Activated CD8-positive, alpha-beta T cell treated with anti-CD3 and anti-CD28 coated beads for 36 hours (primary cell): ENCODE data around the gene LY9. TPM values are rescaled to one million over a fixed set of nuclear protein-coding genes. Genes with fewer than 3 reads are reported as not detected.

Experiments
- ATAC-seq: fragments of 200-7000 bp; cut with Tn5 transposase; one replicate; pipeline ENCODE4 v1.10.0; 2021; ENCODE audit warnings: mild to moderate bottlenecking, moderate library complexity
- CTCF ChIA-PET: fragments of 350-600 bp; sonication (Branson Sonifier 250); formaldehyde crosslinking; loops from one replicate; lab custom pipeline; 2021; ENCODE audit warnings: antibody characterized with exemption; lab: Charles Lee
- POLR2A ChIA-PET: fragments of 350-600 bp; sonication (Branson Sonifier 250); formaldehyde crosslinking; loops from one replicate; lab custom pipeline; 2021; ENCODE audit warnings: antibody characterized with exemption; lab: Charles Lee
- DNase-seq: peaks from one replicate; pipeline ENCODE4 v3.0.0-alpha.2; 2020
- H3K27ac Mint-ChIP-seq: one replicate; pipeline ENCODE4 v1.8.0; 2021; ENCODE audit warnings: mild to moderate bottlenecking, mixed read lengths
- H3K27me3 Mint-ChIP-seq: one replicate; pipeline ENCODE4 v1.8.0; 2021; ENCODE audit warnings: mixed read lengths
- H3K36me3 Mint-ChIP-seq: one replicate; pipeline ENCODE4 v1.8.0; 2021; ENCODE audit warnings: low read depth, mixed read lengths
- H3K4me1 Mint-ChIP-seq: one replicate; pipeline ENCODE4 v1.8.0; 2021; ENCODE audit warnings: low read depth, mixed read lengths
- H3K4me3 Mint-ChIP-seq: one replicate; pipeline ENCODE4 v1.8.0; 2021; ENCODE audit warnings: mild to moderate bottlenecking, moderate library complexity, mixed read lengths
- H3K9me3 Mint-ChIP-seq: one replicate; pipeline ENCODE4 v1.8.0; 2021; ENCODE audit warnings: mixed read lengths
- intact Hi-C: fragments of 100-400 bp; cut with micrococcal nuclease; formaldehyde crosslinking; loops from one replicate; pipeline ENCODE4 v1.10.0; 2022
- total RNA-seq, 2 experiments: library from RNA; stranded (reverse); gene quantifications; one replicate each; pipeline ENCODE4 v1.2.3, GENCODE V29; 2021
- TF ChIP-seq, protein P1 (sequence below): fragments of 200-600 bp; IDR thresholded peaks from one replicate; pipeline ENCODE4 v1.8.0; 2022; ENCODE audit warnings: antibody characterized with exemption, mild to moderate bottlenecking

Gene LY9
- total RNA-seq, 2 experiments from 2014 or later, result 19.1 to 19.5 TPM

GRCh38 chr1:160846281-160846680 is 50.3 kb downstream of the LY9 start:
- Mint-ChIP-seq H3K27ac (no peak overlapping the region), H3K4me3 (no peak overlapping the region), H3K27me3 (no peaks in the 10 kb centered on the region), H3K4me1 (peaks cover 20% of the 10 kb centered on the region), H3K36me3 (no peaks in the 10 kb centered on the region), H3K9me3 (no peaks in the 10 kb centered on the region)
- POLR2A ChIA-PET, result no interaction called here
- ATAC-seq (no peak), DNase-seq (no peak)
- CTCF ChIA-PET, result interaction anchor here (1.2 to 2.5 kb wide), 5 partner anchors 9 to 105 kb away, joined by 3 to 10 read pairs (median 4); no protein-coding TSS in a partner anchor
- TF ChIP-seq, protein P1, sequence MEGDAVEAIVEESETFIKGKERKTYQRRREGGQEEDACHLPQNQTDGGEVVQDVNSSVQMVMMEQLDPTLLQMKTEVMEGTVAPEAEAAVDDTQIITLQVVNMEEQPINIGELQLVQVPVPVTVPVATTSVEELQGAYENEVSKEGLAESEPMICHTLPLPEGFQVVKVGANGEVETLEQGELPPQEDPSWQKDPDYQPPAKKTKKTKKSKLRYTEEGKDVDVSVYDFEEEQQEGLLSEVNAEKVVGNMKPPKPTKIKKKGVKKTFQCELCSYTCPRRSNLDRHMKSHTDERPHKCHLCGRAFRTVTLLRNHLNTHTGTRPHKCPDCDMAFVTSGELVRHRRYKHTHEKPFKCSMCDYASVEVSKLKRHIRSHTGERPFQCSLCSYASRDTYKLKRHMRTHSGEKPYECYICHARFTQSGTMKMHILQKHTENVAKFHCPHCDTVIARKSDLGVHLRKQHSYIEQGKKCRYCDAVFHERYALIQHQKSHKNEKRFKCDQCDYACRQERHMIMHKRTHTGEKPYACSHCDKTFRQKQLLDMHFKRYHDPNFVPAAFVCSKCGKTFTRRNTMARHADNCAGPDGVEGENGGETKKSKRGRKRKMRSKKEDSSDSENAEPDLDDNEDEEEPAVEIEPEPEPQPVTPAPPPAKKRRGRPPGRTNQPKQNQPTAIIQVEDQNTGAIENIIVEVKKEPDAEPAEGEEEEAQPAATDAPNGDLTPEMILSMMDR, result no peak
- intact Hi-C loops, result no loop called here

- H3K36me3 Mint-ChIP-seq, result no peaks in the 10 kb centered on the region
- H3K9me3 Mint-ChIP-seq, result peaks cover 2% of the 10 kb centered on the region
- H3K27me3 Mint-ChIP-seq, result no peaks in the 10 kb centered on the region
- H3K4me1 Mint-ChIP-seq, result peaks cover 15% of the 10 kb centered on the region
- ChIA-PET CTCF (interaction anchor here (0.8 to 3.3 kb wide), 9 partner anchors 10 to 139 kb away, joined by 3 to 9 read pairs (median 5); partner anchors contain the start of gene CD244), POLR2A (interaction anchor here (0.6 to 1.4 kb wide), 6 partner anchors 9 to 109 kb away, joined by 3 to 4 read pairs (median 4); partner anchors contain the start of gene CD244)
- no peak overlapping the region for H3K27ac Mint-ChIP-seq
- intact Hi-C loops, result no loop called here
- no peak overlapping the region for H3K4me3 Mint-ChIP-seq
- ATAC-seq (no peak), DNase-seq (no peak)
- TF ChIP-seq, protein P1, result no peak
These were observed 54.6 kb downstream of the LY9 start for GRCh38 chr1:160850541-160850940.

DNA sequence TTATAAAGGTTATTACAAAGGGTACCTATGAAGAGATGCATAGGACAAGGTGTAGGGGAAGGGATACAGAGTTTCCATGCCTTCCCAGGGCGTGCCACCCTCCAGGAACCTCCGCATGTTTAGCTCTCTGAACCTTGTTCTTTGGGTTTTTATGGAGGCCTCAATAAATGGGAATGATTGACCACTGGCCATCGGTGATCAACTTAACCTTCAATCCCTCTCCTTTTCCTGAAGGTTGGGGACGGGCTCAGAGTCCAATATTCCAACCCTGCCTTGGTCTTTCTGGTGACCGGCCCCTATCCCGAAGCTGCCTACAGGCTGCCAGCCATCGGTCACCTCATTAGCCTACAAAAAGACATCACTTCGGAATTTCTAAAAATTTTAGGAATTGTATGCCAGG is 55.0 kb downstream of the LY9 start:
- POLR2A ChIA-PET, result interaction anchor here (0.9 to 1.4 kb wide), 4 partner anchors 10 to 13 kb away, joined by 3 to 4 read pairs (median 4); partner anchors contain the start of gene CD244
- no peaks in the 10 kb centered on the region for H3K27me3 Mint-ChIP-seq
- TF ChIP-seq, protein P1, result no peak
- DNase-seq (no peak), ATAC-seq (no peak)
- no peak overlapping the region for H3K4me3 Mint-ChIP-seq
- H3K27ac Mint-ChIP-seq, result no peak overlapping the region
- H3K4me1 Mint-ChIP-seq, result peaks cover 15% of the 10 kb centered on the region
- intact Hi-C loops, result no loop called here
- no peaks in the 10 kb centered on the region for H3K36me3 Mint-ChIP-seq
- CTCF ChIA-PET, result interaction anchor here (1.2 to 2.0 kb wide), 7 partner anchors 10 to 124 kb away, joined by 3 to 9 read pairs (median 5); no protein-coding TSS in a partner anchor
- H3K9me3 Mint-ChIP-seq, result peaks cover 2% of the 10 kb centered on the region

DNA sequence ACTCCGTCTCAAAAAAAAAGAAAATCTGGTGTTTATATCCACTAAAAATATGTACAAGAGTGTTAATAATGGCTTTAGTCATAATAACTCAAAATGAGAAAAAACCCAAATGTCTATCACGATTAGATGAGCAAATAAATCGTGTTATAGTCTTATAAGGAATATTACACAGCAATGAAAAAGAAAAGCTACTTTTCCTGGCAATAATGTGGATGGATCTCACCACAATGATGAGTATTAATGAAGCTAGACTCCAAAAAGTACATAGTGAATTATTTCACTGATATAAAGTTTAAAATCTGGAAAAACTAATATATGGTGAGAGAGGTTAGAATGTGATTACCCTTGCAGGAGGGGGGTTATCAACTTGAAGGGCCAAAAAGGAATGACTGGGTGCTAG is 57.0 kb downstream of the LY9 start:
- Mint-ChIP-seq H3K36me3 (no peaks in the 10 kb centered on the region), H3K27me3 (no peaks in the 10 kb centered on the region), H3K27ac (no peak overlapping the region), H3K4me3 (no peak overlapping the region), H3K9me3 (peaks cover 2% of the 10 kb centered on the region), H3K4me1 (peaks cover 13% of the 10 kb centered on the region)
- TF ChIP-seq, protein P1, result no peak
- DNase-seq, result no peak
- ChIA-PET CTCF (interaction anchor here (0.6 to 1.4 kb wide), 7 partner anchors 8 to 244 kb away, joined by 3 to 8 read pairs (median 4); partner anchors contain the start of gene CD244), POLR2A (interaction anchor here (0.8 kb wide), 1 partner anchor 22 kb away, joined by 3 read pairs; no protein-coding TSS in a partner anchor)
- ATAC-seq, result no peak
- intact Hi-C loops, result no loop called here

GRCh38 chr1:160853754-160854153 is 57.8 kb downstream of the LY9 start:
- CTCF ChIA-PET, result interaction anchor here (0.8 to 1.4 kb wide), 5 partner anchors 9 to 23 kb away, joined by 3 to 8 read pairs (median 4); partner anchors contain the start of gene CD244
- no peak overlapping the region for H3K4me3 Mint-ChIP-seq
- H3K27ac Mint-ChIP-seq, result peak overlapping the region; percentile 62
- peaks cover 2% of the 10 kb centered on the region for H3K9me3 Mint-ChIP-seq
- peaks cover 15% of the 10 kb centered on the region for H3K4me1 Mint-ChIP-seq
- POLR2A ChIA-PET, result interaction anchor here (0.8 kb wide), 1 partner anchor 23 kb away, joined by 3 read pairs; no protein-coding TSS in a partner anchor
- DNase-seq (no peak), ATAC-seq (no peak)
- H3K27me3 Mint-ChIP-seq, result no peaks in the 10 kb centered on the region
- TF ChIP-seq, protein P1, result no peak
- no peaks in the 10 kb centered on the region for H3K36me3 Mint-ChIP-seq
- intact Hi-C loops, result no loop called here
